Keratinocyte (primary cell): Measurements from ENCODE around the gene KCNH2. TPM values are rescaled to one million over a fixed set of nuclear protein-coding genes. Genes with fewer than 3 reads are reported as not detected.

ENCODE experiments used
- DNase-seq: peaks from one replicate; pipeline ENCODE4 v3.0.0-alpha.2; 2011; ENCODE audit warnings: low read depth, missing footprints, low spot score
- FAIRE-seq: peaks from 2 replicates; lab custom pipeline; 2011; peaks lifted over from hg19 to GRCh38; lab: Jason Lieb, UNC
- H2AFZ ChIP-seq: 2 replicates; pipeline ENCODE4 v1.6.0; 2012; ENCODE audit warnings: low read length, control low read depth, inconsistent platforms; ENCODE audit not compliant: control insufficient read depth
- H3K27ac ChIP-seq: 2 replicates; pipeline ENCODE4 v1.5.1; 2011; ENCODE audit warnings: low read length; ENCODE audit not compliant: control insufficient read depth, insufficient read depth
- H3K27me3 ChIP-seq: 3 replicates; pipeline ENCODE4 v1.6.0; 2011; ENCODE audit warnings: low read length; ENCODE audit not compliant: control insufficient read depth, insufficient read depth; ENCODE audit errors: extremely low read depth
- H3K36me3 ChIP-seq, 2 experiments: 2 replicates in 1 of 2; 3 replicates in 1 of 2; pipeline ENCODE4 v1.5.1; 2011; ENCODE audit warnings: low read length in 2 of 2, mild to moderate bottlenecking in 1 of 2; ENCODE audit not compliant: control insufficient read depth in 2 of 2, insufficient read depth in 2 of 2; ENCODE audit errors: extremely low read depth in 1 of 2
- H3K4me1 ChIP-seq: 3 replicates; pipeline ENCODE4 v1.5.1; 2011; ENCODE audit warnings: low read length; ENCODE audit not compliant: control insufficient read depth, insufficient read depth; ENCODE audit errors: extremely low read depth
- H3K4me2 ChIP-seq: 3 replicates; pipeline ENCODE4 v1.6.0; 2011; ENCODE audit warnings: low read depth, low read length; ENCODE audit not compliant: control insufficient read depth, insufficient read depth; ENCODE audit errors: extremely low read depth
- H3K4me3 ChIP-seq, 3 experiments: fragments of 200-600 bp in 1 of 3; sonication (generic) in 1 of 3; 2 replicates in 2 of 3; 3 replicates in 1 of 3; pipeline ENCODE4 v1.5.1; 2011 to 2016; ENCODE audit warnings: low read length in 3 of 3, mild to moderate bottlenecking in 3 of 3, control low read depth in 2 of 3, inconsistent platforms in 1 of 3, low read depth in 1 of 3, mixed read lengths in 1 of 3, mixed run types in 1 of 3, moderate library complexity in 1 of 3; ENCODE audit not compliant: control insufficient read depth in 2 of 3, insufficient read depth in 2 of 3; ENCODE audit errors: extremely low read depth in 1 of 3
- H3K79me2 ChIP-seq: 2 replicates; pipeline ENCODE4 v1.6.0; 2012; ENCODE audit warnings: low read length; ENCODE audit not compliant: control insufficient read depth, insufficient read depth
- H3K9ac ChIP-seq: 3 replicates; pipeline ENCODE4 v1.6.0; 2011; ENCODE audit warnings: low read length; ENCODE audit not compliant: control insufficient read depth, insufficient read depth; ENCODE audit errors: extremely low read depth
- H3K9me1 ChIP-seq: 3 replicates; pipeline ENCODE4 v1.6.0; 2011; ENCODE audit warnings: low read length; ENCODE audit not compliant: control insufficient read depth, insufficient read depth; ENCODE audit errors: extremely low read depth
- H3K9me3 ChIP-seq: 2 replicates; pipeline ENCODE4 v1.5.1; 2012; ENCODE audit warnings: low read depth, low read length; ENCODE audit not compliant: control insufficient read depth
- H4K20me1 ChIP-seq: 3 replicates; pipeline ENCODE4 v1.6.0; 2011; ENCODE audit warnings: low read length; ENCODE audit not compliant: control insufficient read depth, insufficient read depth; ENCODE audit errors: extremely low read depth
- EZH2 ChIP-seq: IDR thresholded peaks from one replicate; pipeline ENCODE4 v1.6.1; 2012; ENCODE audit warnings: inconsistent platforms, mild to moderate bottlenecking, low read length, moderate library complexity
- dilution Hi-C: fragments of 300-500 bp; cut with MboI; formaldehyde crosslinking; loops from one replicate; pipeline ENCODE4 v1.7.0; 2020; ENCODE audit warnings: low sequenced_read_pairs; ENCODE audit not compliant: extremely low pct_ligation_motif_present
- polyA plus RNA-seq, 5 experiments: library from polyadenylated mRNA; depleted of rRNA in 3 of 5; stranded (reverse) in 3 of 5; stranded (forward) in 1 of 5; unstranded in 1 of 5; fragments of >200 nt; gene quantifications; 1 replicate in 1 of 5; 2 replicates in 3 of 5; 3 replicates in 1 of 5; pipeline versions ENCODE4 v1.2.1 to v1.2.3, GENCODE V29; 2011 to 2012; ENCODE audit warnings: missing spikeins in 2 of 5, low read depth in 1 of 5, low replicate concordance in 1 of 5
- TF ChIP-seq, protein P1 (sequence below), 3 experiments: IDR thresholded peaks in 1 of 3; conservative IDR thresholded peaks in 1 of 3; optimal IDR thresholded peaks in 1 of 3; 2 replicates in 2 of 3; 3 replicates in 1 of 3; pipeline versions ENCODE3 to v1.5.1; 2011; ENCODE audit warnings: low read length in 3 of 3, mild to moderate bottlenecking in 3 of 3, moderate library complexity in 2 of 3, control low read depth in 1 of 3, inconsistent platforms in 1 of 3; ENCODE audit not compliant: insufficient read depth in 2 of 3; ENCODE audit errors: extremely low read depth in 1 of 3

The KCNH2 gene
- polyA plus RNA-seq, 1 donor (not counting 4 experiments of a cell fraction or from before 2014, with no cell fraction given): 0.03 TPM

GRCh38 chr7:150990416-150991186, 12.5 kb upstream of the KCNH2 start, which contains the start of gene NOS3:
Gene NOS3 (plus strand): TSS chr7:150991017. CDS start chr7:150993804, 2,787 bp downstream.
- H3K36me3 ChIP-seq: no peaks in the 10 kb centered on the region
- H3K4me1 ChIP-seq: no peaks in the 10 kb centered on the region
- dilution Hi-C loops: no loop called here
- H3K27ac ChIP-seq: no peak within 1 kb of the TSS
- peaks cover 12% of the 10 kb centered on the region for H3K9me3 ChIP-seq
- TF ChIP-seq EZH2: no peak
- TF ChIP-seq, protein P1, sequence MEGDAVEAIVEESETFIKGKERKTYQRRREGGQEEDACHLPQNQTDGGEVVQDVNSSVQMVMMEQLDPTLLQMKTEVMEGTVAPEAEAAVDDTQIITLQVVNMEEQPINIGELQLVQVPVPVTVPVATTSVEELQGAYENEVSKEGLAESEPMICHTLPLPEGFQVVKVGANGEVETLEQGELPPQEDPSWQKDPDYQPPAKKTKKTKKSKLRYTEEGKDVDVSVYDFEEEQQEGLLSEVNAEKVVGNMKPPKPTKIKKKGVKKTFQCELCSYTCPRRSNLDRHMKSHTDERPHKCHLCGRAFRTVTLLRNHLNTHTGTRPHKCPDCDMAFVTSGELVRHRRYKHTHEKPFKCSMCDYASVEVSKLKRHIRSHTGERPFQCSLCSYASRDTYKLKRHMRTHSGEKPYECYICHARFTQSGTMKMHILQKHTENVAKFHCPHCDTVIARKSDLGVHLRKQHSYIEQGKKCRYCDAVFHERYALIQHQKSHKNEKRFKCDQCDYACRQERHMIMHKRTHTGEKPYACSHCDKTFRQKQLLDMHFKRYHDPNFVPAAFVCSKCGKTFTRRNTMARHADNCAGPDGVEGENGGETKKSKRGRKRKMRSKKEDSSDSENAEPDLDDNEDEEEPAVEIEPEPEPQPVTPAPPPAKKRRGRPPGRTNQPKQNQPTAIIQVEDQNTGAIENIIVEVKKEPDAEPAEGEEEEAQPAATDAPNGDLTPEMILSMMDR (optimal IDR thresholded peaks at IDR 0.05 in 1 of 3, IDR thresholded peaks at IDR 0.05 in 1 of 3, conservative IDR thresholded peaks at IDR 0.05 in 1 of 3; ENCODE audit: extremely low read depth in 1 of 3, insufficient read depth in 2 of 3, low read length in 3 of 3): no peak
- H3K9ac ChIP-seq: no peak within 1 kb of the TSS
- DNase-seq (no peak), FAIRE-seq (no peak)
- H3K79me2 ChIP-seq: no peaks in the 10 kb centered on the region
- H2AFZ ChIP-seq: no peak within 1 kb of the TSS
- H3K4me2 ChIP-seq: no peak within 1 kb of the TSS
- no peaks in the 10 kb centered on the region for H3K27me3 ChIP-seq
- no peaks in the 10 kb centered on the region for H3K9me1 ChIP-seq
- no peak within 1 kb of the TSS for H3K4me3 ChIP-seq
- H4K20me1 ChIP-seq: no peaks in the 10 kb centered on the region

DNA sequence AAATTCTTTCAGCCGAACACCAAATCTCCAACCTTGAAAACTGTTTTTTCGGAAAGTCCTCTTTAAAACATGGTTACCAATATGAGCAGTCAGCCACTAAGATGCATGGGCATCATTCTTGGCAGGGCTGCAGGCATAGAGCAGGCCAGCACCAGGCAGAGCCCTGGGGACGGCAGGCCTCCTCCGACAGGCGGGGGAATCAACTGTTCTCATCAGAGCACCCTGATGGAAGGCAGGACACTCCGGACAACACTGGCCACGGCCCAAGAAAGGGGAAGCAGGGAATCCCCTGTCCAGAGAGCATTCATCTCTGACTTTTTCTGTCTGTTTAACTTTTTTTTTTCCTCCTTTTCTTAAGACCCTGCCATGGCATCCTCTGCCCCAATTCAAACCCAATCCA, 11.3 kb upstream of the KCNH2 start:
- FAIRE-seq: no peak
- H4K20me1 ChIP-seq: no peaks in the 10 kb centered on the region
- dilution Hi-C loops: no loop called here
- no peaks in the 10 kb centered on the region for H3K9me1 ChIP-seq
- TF ChIP-seq, protein P1 (optimal IDR thresholded peaks at IDR 0.05 in 1 of 3, IDR thresholded peaks at IDR 0.05 in 1 of 3, conservative IDR thresholded peaks at IDR 0.05 in 1 of 3; ENCODE audit: extremely low read depth in 1 of 3, insufficient read depth in 2 of 3, low read length in 3 of 3): no peak
- no peak for TF ChIP-seq EZH2
- H3K9me3 ChIP-seq: peaks cover 12% of the 10 kb centered on the region
- no peak overlapping the region for H3K9ac ChIP-seq
- H3K79me2 ChIP-seq: no peaks in the 10 kb centered on the region
- H2AFZ ChIP-seq: no peak overlapping the region
- H3K4me3 ChIP-seq: no peak overlapping the region
- no peaks in the 10 kb centered on the region for H3K4me1 ChIP-seq
- H3K27me3 ChIP-seq: no peaks in the 10 kb centered on the region
- H3K36me3 ChIP-seq: no peaks in the 10 kb centered on the region
- no peak for DNase-seq
- H3K27ac ChIP-seq: no peak overlapping the region
- H3K4me2 ChIP-seq: no peak overlapping the region
